ENCODE data around the gene IPO9. TPM values are rescaled to one million over a fixed set of nuclear protein-coding genes. Genes with fewer than 3 reads are reported as not detected.

The IPO9 gene
- total RNA-seq, 4 donors from 2014 or later, result 2.0 to 13.0 (median 7.9) TPM

DNA sequence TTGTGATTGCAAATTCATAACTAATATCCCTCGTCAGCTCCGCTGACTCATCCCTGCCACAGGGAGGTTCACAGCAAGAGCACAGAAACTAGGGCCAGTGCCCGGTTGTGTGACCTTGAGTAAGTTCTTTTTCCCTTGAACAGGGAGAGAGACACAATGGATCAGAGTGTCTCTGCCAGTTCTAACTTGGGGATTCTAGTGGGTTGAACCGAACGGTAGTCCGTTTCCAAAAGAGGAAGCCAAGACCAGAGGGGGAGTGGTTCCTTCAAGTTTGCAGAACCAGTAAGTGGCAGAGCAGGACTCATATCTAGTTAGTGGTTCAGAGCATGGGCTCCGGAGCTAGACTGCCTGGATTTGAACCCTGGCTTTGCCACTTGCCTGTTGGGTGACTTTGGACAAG is 54.8 kb downstream of the IPO9 start:
- H3K4me3 ChIP-seq, result no peak overlapping the region
- DNase-seq, result no peak
- H3K9me3 ChIP-seq, result no peaks in the 10 kb centered on the region
- H3K27me3 ChIP-seq, result peaks cover 8% of the 10 kb centered on the region
- in situ Hi-C loops (cut with MboI; ENCODE audit: low pct_ligation_motif_present in 1 of 4, low pct_unique_long_range_greater_than_20kb in 1 of 4, low sequenced_read_pairs in 3 of 4), result loop anchor here in 2 of 4 donors (25.0 kb wide), 1 partner anchor 254 kb away; the partner anchor contains the start of gene ARL8A (in 2 of the 2)
- peaks cover under 1 to 6% (median 5%) of the 10 kb centered on the region in 4 donors for H3K4me1 ChIP-seq
- H3K36me3 ChIP-seq, result no peaks in the 10 kb centered on the region
- intact Hi-C loops (cut with DNase I; ENCODE audit: low total_unique reads), result no loop called here
- H3K27ac ChIP-seq, result no peak overlapping the region
- no peak for TF ChIP-seq POLR2AphosphoS5 (IDR thresholded peaks at IDR 0.05)
- WGBS, 2 donors (ENCODE audit: low coverage in 1 of 2), result 23 to 27% methylated on average over 3 to 7 of the region's 7 CpGs

GRCh38 chr1:201884425-201884824 is 55.5 kb downstream of the IPO9 start:
- Histone ChIP-seq H3K27me3 (peaks cover 14% of the 10 kb centered on the region), H3K4me3 (no peak overlapping the region), H3K36me3 (no peaks in the 10 kb centered on the region), H3K27ac (no peak overlapping the region), H3K4me1 (peaks cover 7 to 13% (median 11%) of the 10 kb centered on the region in 4 donors), H3K9me3 (no peaks in the 10 kb centered on the region)
- intact Hi-C loops (cut with DNase I; ENCODE audit: low total_unique reads) (no loop called here), in situ Hi-C loops (cut with MboI; ENCODE audit: low pct_ligation_motif_present in 1 of 4, low pct_unique_long_range_greater_than_20kb in 1 of 4, low sequenced_read_pairs in 3 of 4) (loop anchor here in 2 of 4 donors (25.0 kb wide), 1 partner anchor 253 kb away; the partner anchor contains the start of gene ARL8A (in 2 of the 2))
- TF ChIP-seq, protein P1, sequence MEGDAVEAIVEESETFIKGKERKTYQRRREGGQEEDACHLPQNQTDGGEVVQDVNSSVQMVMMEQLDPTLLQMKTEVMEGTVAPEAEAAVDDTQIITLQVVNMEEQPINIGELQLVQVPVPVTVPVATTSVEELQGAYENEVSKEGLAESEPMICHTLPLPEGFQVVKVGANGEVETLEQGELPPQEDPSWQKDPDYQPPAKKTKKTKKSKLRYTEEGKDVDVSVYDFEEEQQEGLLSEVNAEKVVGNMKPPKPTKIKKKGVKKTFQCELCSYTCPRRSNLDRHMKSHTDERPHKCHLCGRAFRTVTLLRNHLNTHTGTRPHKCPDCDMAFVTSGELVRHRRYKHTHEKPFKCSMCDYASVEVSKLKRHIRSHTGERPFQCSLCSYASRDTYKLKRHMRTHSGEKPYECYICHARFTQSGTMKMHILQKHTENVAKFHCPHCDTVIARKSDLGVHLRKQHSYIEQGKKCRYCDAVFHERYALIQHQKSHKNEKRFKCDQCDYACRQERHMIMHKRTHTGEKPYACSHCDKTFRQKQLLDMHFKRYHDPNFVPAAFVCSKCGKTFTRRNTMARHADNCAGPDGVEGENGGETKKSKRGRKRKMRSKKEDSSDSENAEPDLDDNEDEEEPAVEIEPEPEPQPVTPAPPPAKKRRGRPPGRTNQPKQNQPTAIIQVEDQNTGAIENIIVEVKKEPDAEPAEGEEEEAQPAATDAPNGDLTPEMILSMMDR (IDR thresholded peaks at IDR 0.05), result no peak
- no peak for TF ChIP-seq POLR2AphosphoS5 (IDR thresholded peaks at IDR 0.05)
- 25 to 33% methylated on average over 1 of the region's 1 CpG for WGBS, 2 donors (ENCODE audit: low coverage in 1 of 2)
- no peak for DNase-seq

- intact Hi-C loops (cut with DNase I; ENCODE audit: low total_unique reads), result no loop called here
- H3K4me3 ChIP-seq, result no peak overlapping the region
- no peak overlapping the region for H3K27ac ChIP-seq
- no peak for TF ChIP-seq POLR2AphosphoS5 (IDR thresholded peaks at IDR 0.05)
- TF ChIP-seq, protein P1 (IDR thresholded peaks at IDR 0.05), result no peak
- TF ChIP-seq EP300 (IDR thresholded peaks at IDR 0.05; ENCODE audit: low read depth), result no peak
- TF ChIP-seq POLR2A (IDR thresholded peaks at IDR 0.05), result no peak
- peaks cover 12 to 20% (median 18%) of the 10 kb centered on the region in 4 donors for H3K4me1 ChIP-seq
- no peaks in the 10 kb centered on the region for H3K9me3 ChIP-seq
- in situ Hi-C loops (cut with MboI; ENCODE audit: low pct_ligation_motif_present in 1 of 4, low pct_unique_long_range_greater_than_20kb in 1 of 4, low sequenced_read_pairs in 3 of 4), result loop anchor here in 2 of 4 donors (25.0 kb wide), 1 partner anchor 252 kb away; the partner anchor contains the start of gene ARL8A (in 2 of the 2)
- no peaks in the 10 kb centered on the region for H3K36me3 ChIP-seq
- peaks cover 25% of the 10 kb centered on the region for H3K27me3 ChIP-seq
- WGBS, 2 donors (ENCODE audit: low coverage in 1 of 2), result 77 to 88% methylated on average over 3 to 6 of the region's 6 CpGs
- DNase-seq, result no peak
These were observed 56.6 kb downstream of the IPO9 start for GRCh38 chr1:201885531-201886075.

DNA sequence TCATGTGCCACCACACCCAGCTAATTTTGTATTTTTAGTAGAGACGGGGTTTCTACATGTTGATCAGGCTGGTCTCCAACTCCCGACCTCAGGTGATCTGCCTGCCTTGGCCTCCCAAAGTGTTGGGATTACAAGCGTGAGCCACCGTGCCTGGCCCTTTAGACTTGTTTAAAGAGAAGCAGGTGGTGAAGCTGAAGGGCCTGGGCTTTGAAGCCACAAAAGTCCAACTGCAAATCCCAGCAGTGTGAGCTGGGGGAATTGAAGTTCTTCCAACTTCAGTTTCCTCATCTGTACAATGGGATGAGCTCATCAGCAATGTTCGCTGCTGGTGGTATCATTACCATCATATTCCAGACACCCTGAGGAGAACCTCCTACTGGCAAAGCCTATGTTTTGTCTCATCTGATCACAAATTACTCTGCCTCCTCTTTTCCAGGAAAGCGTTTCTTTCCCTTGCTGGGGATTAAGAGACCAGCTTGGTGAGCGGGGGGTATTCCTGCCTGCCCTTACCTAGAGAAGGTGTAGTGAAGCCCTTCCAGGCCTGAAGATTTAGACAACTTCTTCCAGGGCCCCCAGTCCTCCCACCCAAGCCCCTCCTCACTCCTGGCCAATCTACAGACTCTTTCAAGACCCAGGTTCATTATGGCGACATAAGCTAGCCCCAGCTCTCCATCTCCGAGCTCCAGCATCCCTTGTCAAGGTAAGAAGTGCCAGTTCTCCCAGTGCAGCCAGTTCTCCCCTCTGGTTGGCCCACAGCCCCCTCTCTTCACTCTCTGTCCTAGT is 57.3 kb downstream of the IPO9 start:
- 70 to 79% methylated on average over 5 to 9 of the region's 9 CpGs for WGBS, 2 donors (ENCODE audit: low coverage in 1 of 2)
- H3K9me3 ChIP-seq, result no peaks in the 10 kb centered on the region
- H3K27ac ChIP-seq, result no peak overlapping the region
- in situ Hi-C loops (cut with MboI; ENCODE audit: low pct_ligation_motif_present in 1 of 4, low pct_unique_long_range_greater_than_20kb in 1 of 4, low sequenced_read_pairs in 3 of 4), result loop anchor here in 2 of 4 donors (25.0 kb wide), 1 partner anchor 251 kb away; the partner anchor contains the start of gene ARL8A (in 2 of the 2)
- intact Hi-C loops (cut with DNase I; ENCODE audit: low total_unique reads), result no loop called here
- TF ChIP-seq POLR2AphosphoS5 (IDR thresholded peaks at IDR 0.05), result no peak
- no peak for TF ChIP-seq POLR2A (IDR thresholded peaks at IDR 0.05)
- TF ChIP-seq, protein P1 (IDR thresholded peaks at IDR 0.05), result no peak
- TF ChIP-seq EP300 (IDR thresholded peaks at IDR 0.05; ENCODE audit: low read depth), result no peak
- peaks cover 12 to 20% (median 18%) of the 10 kb centered on the region in 4 donors for H3K4me1 ChIP-seq
- no peak for DNase-seq
- peaks cover 25% of the 10 kb centered on the region for H3K27me3 ChIP-seq
- no peaks in the 10 kb centered on the region for H3K36me3 ChIP-seq
- no peak overlapping the region for H3K4me3 ChIP-seq
